Measurements from ENCODE around the gene ZW10. TPM values are rescaled to one million over a fixed set of nuclear protein-coding genes. Genes with fewer than 3 reads are reported as not detected.

Gene ZW10
- polyA plus RNA-seq, 1 donor from 2014 or later = 20.8 TPM

GRCh38 chr11:113697756-113698407 lies 75.6 kb downstream of the ZW10 start:
- no peaks in the 10 kb centered on the region for H4K20me1 ChIP-seq (ENCODE audit: insufficient read depth)
- TF ChIP-seq EZH2 (IDR thresholded peaks at IDR 0.05; ENCODE audit: borderline replicate concordance, insufficient read depth, low read length, poor library complexity, severe bottlenecking) = no peak
- TF ChIP-seq SMC3 (conservative IDR thresholded peaks at IDR 0.05; ENCODE audit: poor library complexity) = no peak
- no peak for TF ChIP-seq EP300 (conservative IDR thresholded peaks at IDR 0.05; ENCODE audit: poor library complexity, severe bottlenecking)
- TF ChIP-seq MXI1 (conservative IDR thresholded peaks at IDR 0.05; ENCODE audit: poor library complexity, severe bottlenecking) = no peak
- no peak for TF ChIP-seq CTCF (IDR thresholded peaks at IDR 0.05; ENCODE audit: poor library complexity, severe bottlenecking)
- TF ChIP-seq TAF1 (IDR thresholded peaks at IDR 0.05; ENCODE audit: low read depth) = no peak
- TF ChIP-seq, protein P1, sequence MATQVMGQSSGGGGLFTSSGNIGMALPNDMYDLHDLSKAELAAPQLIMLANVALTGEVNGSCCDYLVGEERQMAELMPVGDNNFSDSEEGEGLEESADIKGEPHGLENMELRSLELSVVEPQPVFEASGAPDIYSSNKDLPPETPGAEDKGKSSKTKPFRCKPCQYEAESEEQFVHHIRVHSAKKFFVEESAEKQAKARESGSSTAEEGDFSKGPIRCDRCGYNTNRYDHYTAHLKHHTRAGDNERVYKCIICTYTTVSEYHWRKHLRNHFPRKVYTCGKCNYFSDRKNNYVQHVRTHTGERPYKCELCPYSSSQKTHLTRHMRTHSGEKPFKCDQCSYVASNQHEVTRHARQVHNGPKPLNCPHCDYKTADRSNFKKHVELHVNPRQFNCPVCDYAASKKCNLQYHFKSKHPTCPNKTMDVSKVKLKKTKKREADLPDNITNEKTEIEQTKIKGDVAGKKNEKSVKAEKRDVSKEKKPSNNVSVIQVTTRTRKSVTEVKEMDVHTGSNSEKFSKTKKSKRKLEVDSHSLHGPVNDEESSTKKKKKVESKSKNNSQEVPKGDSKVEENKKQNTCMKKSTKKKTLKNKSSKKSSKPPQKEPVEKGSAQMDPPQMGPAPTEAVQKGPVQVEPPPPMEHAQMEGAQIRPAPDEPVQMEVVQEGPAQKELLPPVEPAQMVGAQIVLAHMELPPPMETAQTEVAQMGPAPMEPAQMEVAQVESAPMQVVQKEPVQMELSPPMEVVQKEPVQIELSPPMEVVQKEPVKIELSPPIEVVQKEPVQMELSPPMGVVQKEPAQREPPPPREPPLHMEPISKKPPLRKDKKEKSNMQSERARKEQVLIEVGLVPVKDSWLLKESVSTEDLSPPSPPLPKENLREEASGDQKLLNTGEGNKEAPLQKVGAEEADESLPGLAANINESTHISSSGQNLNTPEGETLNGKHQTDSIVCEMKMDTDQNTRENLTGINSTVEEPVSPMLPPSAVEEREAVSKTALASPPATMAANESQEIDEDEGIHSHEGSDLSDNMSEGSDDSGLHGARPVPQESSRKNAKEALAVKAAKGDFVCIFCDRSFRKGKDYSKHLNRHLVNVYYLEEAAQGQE (IDR thresholded peaks at IDR 0.05; ENCODE audit: borderline replicate concordance) = no peak
- TF ChIP-seq POLR2AphosphoS5 (IDR thresholded peaks at IDR 0.05) = no peak
- TF ChIP-seq RAD21 (conservative IDR thresholded peaks at IDR 0.05) = no peak
- H3F3A ChIP-seq (ENCODE audit: insufficient read depth, low read length, poor library complexity, severe bottlenecking) = no peaks in the 10 kb centered on the region
- H3K4me3 ChIP-seq (ENCODE audit: low read length) = no peak overlapping the region
- no peaks in the 10 kb centered on the region for H3K9me3 ChIP-seq (ENCODE audit: low read length)
- no peaks in the 10 kb centered on the region for H3K79me2 ChIP-seq (replicated peaks; ENCODE audit: insufficient read depth, low read length)
- no peaks in the 10 kb centered on the region for H3K36me3 ChIP-seq (ENCODE audit: insufficient read depth, low read length)
- H3K9me2 ChIP-seq (ENCODE audit: insufficient read depth, low read length) = no peaks in the 10 kb centered on the region
- H3K4me2 ChIP-seq (ENCODE audit: low read length) = no peak overlapping the region
- no peaks in the 10 kb centered on the region for H3K27me3 ChIP-seq (ENCODE audit: insufficient read depth, low read depth, low read length)
- H3K9ac ChIP-seq (ENCODE audit: low read length) = no peak overlapping the region
- no peak overlapping the region for H2AFZ ChIP-seq (ENCODE audit: low read depth, low read length)
- no peak overlapping the region for H3K27ac ChIP-seq (ENCODE audit: low read length)

GRCh38 chr11:113697111-113697510 lies 76.4 kb downstream of the ZW10 start:
- no peaks in the 10 kb centered on the region for H3K36me3 ChIP-seq (ENCODE audit: insufficient read depth, low read length)
- no peak overlapping the region for H3K27ac ChIP-seq (ENCODE audit: low read length)
- H3K4me2 ChIP-seq (ENCODE audit: low read length) = no peak overlapping the region
- TF ChIP-seq, protein P1 (IDR thresholded peaks at IDR 0.05; ENCODE audit: borderline replicate concordance) = no peak
- no peak for TF ChIP-seq EP300 (conservative IDR thresholded peaks at IDR 0.05; ENCODE audit: poor library complexity, severe bottlenecking)
- no peak for TF ChIP-seq CTCF (IDR thresholded peaks at IDR 0.05; ENCODE audit: poor library complexity, severe bottlenecking)
- TF ChIP-seq TAF1 (IDR thresholded peaks at IDR 0.05; ENCODE audit: low read depth) = no peak
- TF ChIP-seq RAD21 (conservative IDR thresholded peaks at IDR 0.05) = no peak
- TF ChIP-seq MXI1 (conservative IDR thresholded peaks at IDR 0.05; ENCODE audit: poor library complexity, severe bottlenecking) = no peak
- no peak for TF ChIP-seq SMC3 (conservative IDR thresholded peaks at IDR 0.05; ENCODE audit: poor library complexity)
- TF ChIP-seq EZH2 (IDR thresholded peaks at IDR 0.05; ENCODE audit: borderline replicate concordance, insufficient read depth, low read length, poor library complexity, severe bottlenecking) = no peak
- H3F3A ChIP-seq (ENCODE audit: insufficient read depth, low read length, poor library complexity, severe bottlenecking) = no peaks in the 10 kb centered on the region
- H3K79me2 ChIP-seq (replicated peaks; ENCODE audit: insufficient read depth, low read length) = no peaks in the 10 kb centered on the region
- H3K9ac ChIP-seq (ENCODE audit: low read length) = no peak overlapping the region
- H2AFZ ChIP-seq (ENCODE audit: low read depth, low read length) = no peak overlapping the region
- no peak overlapping the region for H3K4me3 ChIP-seq (ENCODE audit: low read length)
- no peaks in the 10 kb centered on the region for H3K9me2 ChIP-seq (ENCODE audit: insufficient read depth, low read length)
- no peaks in the 10 kb centered on the region for H3K27me3 ChIP-seq (ENCODE audit: insufficient read depth, low read depth, low read length)
- H3K9me3 ChIP-seq (ENCODE audit: low read length) = no peaks in the 10 kb centered on the region
- no peaks in the 10 kb centered on the region for H4K20me1 ChIP-seq (ENCODE audit: insufficient read depth)
